CD14-positive monocyte (primary cell): ENCODE measurements around the gene CAMTA1. TPM values are rescaled to one million over a fixed set of nuclear protein-coding genes. Genes with fewer than 3 reads are reported as not detected.

ENCODE experiments used
- DNase-seq, 3 donors: peaks; one replicate each; pipeline ENCODE4 v3.0.0-alpha.2; 2011 to 2022
- H2AFZ ChIP-seq: 2 replicates; pipeline ENCODE4 v1.6.0; 2012; ENCODE audit warnings: mild to moderate bottlenecking, low read depth, low read length, inconsistent platforms; ENCODE audit not compliant: insufficient read depth, poor library complexity, severe bottlenecking
- H3K27ac ChIP-seq, 2 donors: 1 replicate in 1 of 2; 2 replicates in 1 of 2; pipeline ENCODE4 v1.5.1; 2012 to 2013; ENCODE audit warnings: low read length in 2 of 2, control low read depth in 1 of 2, inconsistent platforms in 1 of 2, low read depth in 1 of 2, mild to moderate bottlenecking in 1 of 2
- H3K27me3 ChIP-seq, 2 donors: one replicate each; pipeline versions ENCODE4 v1.6.0 to v1.6.1; 2011 to 2013; ENCODE audit warnings: low read length in 2 of 2; ENCODE audit not compliant: control insufficient read depth in 2 of 2, insufficient read depth in 2 of 2
- H3K36me3 ChIP-seq, 2 donors: replicated peaks in 1 of 2; 1 replicate in 1 of 2; 2 replicates in 1 of 2; pipeline versions ENCODE4 v1.5.1 to v1.6.1; 2012 to 2013; ENCODE audit warnings: low read length in 2 of 2, control low read depth in 1 of 2, inconsistent platforms in 1 of 2, mild to moderate bottlenecking in 1 of 2; ENCODE audit not compliant: insufficient read depth in 2 of 2, control insufficient read depth in 1 of 2
- H3K4me1 ChIP-seq, 2 donors: 1 replicate in 1 of 2; 2 replicates in 1 of 2; pipeline versions ENCODE4 v1.5.1 to v1.6.1; 2012 to 2013; ENCODE audit warnings: low read length in 2 of 2, control low read depth in 1 of 2, inconsistent platforms in 1 of 2, mild to moderate bottlenecking in 1 of 2, moderate library complexity in 1 of 2; ENCODE audit not compliant: insufficient read depth in 2 of 2, control insufficient read depth in 1 of 2
- H3K4me2 ChIP-seq: replicated peaks from 2 replicates; pipeline ENCODE3; 2012; ENCODE audit warnings: low read length, moderate library complexity, mild to moderate bottlenecking; ENCODE audit not compliant: poor library complexity, severe bottlenecking; ENCODE audit errors: extremely low read depth
- H3K4me3 ChIP-seq, 3 experiments: fragments of 200-600 bp in 1 of 3; sonication (generic) in 1 of 3; replicated peaks in 1 of 3; 1 replicate in 2 of 3; 2 replicates in 1 of 3; pipeline ENCODE4 v1.5.1; 2011 to 2013; ENCODE audit warnings: low read length in 3 of 3, mild to moderate bottlenecking in 3 of 3, control low read depth in 2 of 3, low read depth in 2 of 3, inconsistent platforms in 1 of 3, moderate library complexity in 1 of 3
- H3K79me2 ChIP-seq: 2 replicates; pipeline ENCODE4 v1.6.0; 2012; ENCODE audit warnings: mild to moderate bottlenecking, control low read depth, inconsistent platforms, low read length, moderate library complexity; ENCODE audit not compliant: insufficient read depth
- H3K9ac ChIP-seq: 2 replicates; pipeline ENCODE4 v1.6.0; 2017; ENCODE audit warnings: low read length, mild to moderate bottlenecking; ENCODE audit not compliant: insufficient read depth, poor library complexity, severe bottlenecking
- H3K9me3 ChIP-seq, 2 donors: replicated peaks in 1 of 2; 1 replicate in 1 of 2; 2 replicates in 1 of 2; pipeline versions ENCODE4 v1.5.1 to v1.6.1; 2012 to 2013; ENCODE audit warnings: low read length in 2 of 2, control low read depth in 1 of 2; ENCODE audit not compliant: control insufficient read depth in 1 of 2, insufficient read depth in 1 of 2
- H4K20me1 ChIP-seq: 2 replicates; pipeline ENCODE4 v1.6.0; 2012; ENCODE audit warnings: mild to moderate bottlenecking, low read length, control low read depth, moderate library complexity; ENCODE audit not compliant: insufficient read depth
- H3K27ac Mint-ChIP-seq, 7 donors: one replicate each; pipeline ENCODE4 v1.8.0; 2020; ENCODE audit warnings: mild to moderate bottlenecking in 7 of 7, mixed read lengths in 7 of 7, moderate library complexity in 6 of 7, inconsistent platforms in 2 of 7
- H3K27me3 Mint-ChIP-seq, 3 donors: one replicate each; pipeline ENCODE4 v1.8.0; 2021 to 2022; ENCODE audit warnings: low read depth in 3 of 3, mild to moderate bottlenecking in 3 of 3, mixed read lengths in 3 of 3, moderate library complexity in 3 of 3, inconsistent platforms in 1 of 3
- H3K36me3 Mint-ChIP-seq, 2 donors: one replicate each; pipeline ENCODE4 v1.8.0; 2020; ENCODE audit warnings: mixed read lengths in 2 of 2, inconsistent platforms in 1 of 2, mild to moderate bottlenecking in 1 of 2
- H3K4me1 Mint-ChIP-seq: one replicate; pipeline ENCODE4 v1.8.0; 2020; ENCODE audit warnings: mild to moderate bottlenecking, mixed read lengths
- H3K4me3 Mint-ChIP-seq, 2 donors: one replicate each; pipeline ENCODE4 v1.8.0; 2020; ENCODE audit warnings: mild to moderate bottlenecking in 2 of 2, mixed read lengths in 2 of 2, moderate library complexity in 1 of 2
- H3K9me3 Mint-ChIP-seq, 7 donors: one replicate each; pipeline ENCODE4 v1.8.0; 2020 to 2022; ENCODE audit warnings: mixed read lengths in 7 of 7, mild to moderate bottlenecking in 6 of 7, moderate library complexity in 6 of 7, inconsistent platforms in 2 of 7
- WGBS: methylation state at CpG from one replicate; pipeline ENCODE4 v1.1.5; 2013; ENCODE audit warnings: missing lambda C conversion rate; ENCODE audit not compliant: insufficient coverage; 5-methylcytosine and 5-hydroxymethylcytosine counted together
- intact Hi-C, 2 donors: fragments of 100-400 bp; cut with micrococcal nuclease; formaldehyde crosslinking; loops; one replicate each; pipeline versions ENCODE4 v1.15.0 to v1.15.1; 2023
- polyA plus RNA-seq, 3 donors: library from polyadenylated mRNA; depleted of rRNA in 1 of 3; unstranded in 2 of 3; stranded (reverse) in 1 of 3; fragments of 300-500 nt in 2 of 3; fragments of >200 nt in 1 of 3; fragmentation: Illumina TruSeq in 2 of 3; gene quantifications; 1 replicate in 2 of 3; 2 replicates in 1 of 3; pipeline ENCODE4 v1.2.3, GENCODE V29; 2012 to 2021
- small RNA-seq: library from RNA; depleted of rRNA; stranded (forward); fragments of <200 nt; gene quantifications from one replicate; pipeline ENCODE3, GENCODE V24; 2012; ENCODE audit warnings: low read depth; ENCODE audit not compliant: insufficient read length
- TF ChIP-seq, protein P1 (sequence below): fragments of 200-600 bp; IDR thresholded peaks from one replicate; pipeline ENCODE4 v1.8.0; 2022; ENCODE audit warnings: antibody characterized with exemption, mild to moderate bottlenecking

Gene CAMTA1
- polyA plus RNA-seq, 3 donors: 52.0 to 89.6 (median 78.3) TPM

DNA sequence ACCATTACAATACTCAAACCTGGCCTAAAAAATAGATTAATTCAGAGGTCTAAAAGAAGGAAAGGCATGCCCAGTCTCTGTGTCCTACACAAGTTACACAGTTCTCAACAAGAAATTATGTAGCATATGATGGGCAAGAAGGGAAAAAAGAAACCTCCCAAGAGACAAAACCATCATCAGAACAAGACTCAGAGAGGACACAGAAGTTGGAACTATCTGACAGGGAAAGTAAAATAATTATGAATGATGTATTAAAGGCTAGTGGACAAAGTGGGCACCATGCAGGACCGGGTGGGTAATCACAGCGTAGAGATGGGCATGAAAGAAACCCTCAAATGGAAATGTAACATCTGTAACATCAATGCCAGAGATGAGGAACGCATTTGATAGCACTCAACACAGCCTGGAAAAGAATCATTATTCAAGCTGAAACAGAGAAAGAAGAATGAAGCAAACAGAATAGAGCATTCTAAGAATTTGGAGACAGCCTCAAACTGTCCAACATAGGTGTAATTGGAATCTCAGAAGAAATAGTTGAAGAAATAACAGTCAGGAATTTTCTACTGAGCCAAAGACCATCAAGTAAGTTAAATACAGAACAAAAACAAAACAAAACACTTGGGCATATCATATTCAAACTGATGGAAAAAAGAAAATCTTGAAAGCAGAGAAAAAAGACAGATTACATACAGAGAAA is 1028.6 kb downstream of the CAMTA1 start:
- H3K27ac ChIP-seq: no peak overlapping the region
- no peaks in the 10 kb centered on the region for H4K20me1 ChIP-seq
- no peak overlapping the region for H3K4me2 ChIP-seq
- Mint-ChIP-seq H3K27ac (no peak overlapping the region), H3K4me3 (no peak overlapping the region), H3K27me3 (peaks cover 0 to 1% (median 0%) of the 10 kb centered on the region in 3 donors), H3K9me3 (peaks cover 13 to 23% (median 15%) of the 10 kb centered on the region in 7 donors), H3K4me1 (peaks cover 6% of the 10 kb centered on the region), H3K36me3 (peaks cover 5 to 26% of the 10 kb centered on the region in 2 donors)
- H3K9ac ChIP-seq: no peak overlapping the region
- TF ChIP-seq, protein P1, sequence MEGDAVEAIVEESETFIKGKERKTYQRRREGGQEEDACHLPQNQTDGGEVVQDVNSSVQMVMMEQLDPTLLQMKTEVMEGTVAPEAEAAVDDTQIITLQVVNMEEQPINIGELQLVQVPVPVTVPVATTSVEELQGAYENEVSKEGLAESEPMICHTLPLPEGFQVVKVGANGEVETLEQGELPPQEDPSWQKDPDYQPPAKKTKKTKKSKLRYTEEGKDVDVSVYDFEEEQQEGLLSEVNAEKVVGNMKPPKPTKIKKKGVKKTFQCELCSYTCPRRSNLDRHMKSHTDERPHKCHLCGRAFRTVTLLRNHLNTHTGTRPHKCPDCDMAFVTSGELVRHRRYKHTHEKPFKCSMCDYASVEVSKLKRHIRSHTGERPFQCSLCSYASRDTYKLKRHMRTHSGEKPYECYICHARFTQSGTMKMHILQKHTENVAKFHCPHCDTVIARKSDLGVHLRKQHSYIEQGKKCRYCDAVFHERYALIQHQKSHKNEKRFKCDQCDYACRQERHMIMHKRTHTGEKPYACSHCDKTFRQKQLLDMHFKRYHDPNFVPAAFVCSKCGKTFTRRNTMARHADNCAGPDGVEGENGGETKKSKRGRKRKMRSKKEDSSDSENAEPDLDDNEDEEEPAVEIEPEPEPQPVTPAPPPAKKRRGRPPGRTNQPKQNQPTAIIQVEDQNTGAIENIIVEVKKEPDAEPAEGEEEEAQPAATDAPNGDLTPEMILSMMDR: no peak
- no peaks in the 10 kb centered on the region for H3K36me3 ChIP-seq
- peaks cover 8 to 12% of the 10 kb centered on the region in 2 donors for H3K9me3 ChIP-seq
- DNase-seq: no peak
- intact Hi-C loops: no loop called here
- H3K27me3 ChIP-seq: no peaks in the 10 kb centered on the region
- no peaks in the 10 kb centered on the region for H3K79me2 ChIP-seq
- no peaks in the 10 kb centered on the region for H3K4me1 ChIP-seq
- H3K4me3 ChIP-seq: no peak overlapping the region
- WGBS: no CpG with 5 or more reads among the region's 3 CpGs
- H2AFZ ChIP-seq: no peak overlapping the region

Small RNAs within 50 kb of the gene (small RNA-seq; reads per million reads assigned to genes)
- gene AL359881.1 (not detected), gene AL590128.1 (not detected), gene RNU1-8P (0.71 reads per million)

Other genes starting within 250 kb of the CAMTA1 start
- gene NOL9, start 230.9 kb upstream of the CAMTA1 start, polyA plus RNA-seq: 10 to 100 TPM in 1 of 3 donors, 1 to 10 TPM in 2; 3.7 to 11.5 (median 7.6) TPM
- gene TAS1R1, start 230.1 kb upstream of the CAMTA1 start, polyA plus RNA-seq: not detected
- gene ZBTB48, start 205.5 kb upstream of the CAMTA1 start, polyA plus RNA-seq: 10 to 100 TPM; 13.2 to 94.2 (median 23.0) TPM
- gene KLHL21, start 182.6 kb upstream of the CAMTA1 start, polyA plus RNA-seq: 10 to 100 TPM in 1 of 3 donors, 1 to 10 TPM in 2; 5.9 to 31.0 (median 7.3) TPM
- 1 to 10 TPM; 1.0 to 7.3 (median 1.7) TPM for gene PHF13, start 171.7 kb upstream of the CAMTA1 start, polyA plus RNA-seq
- gene THAP3, start 160.6 kb upstream of the CAMTA1 start, polyA plus RNA-seq: 10 to 100 TPM; 10.3 to 12.8 (median 10.3) TPM
- 10 to 100 TPM in 2 of 3 donors, 1 to 10 TPM in 1; 9.7 to 19.9 (median 15.8) TPM for gene DNAJC11, start 83.6 kb upstream of the CAMTA1 start, polyA plus RNA-seq